LNCaP clone FGC (cell line): Measurements from ENCODE around the gene PROM2.

Experiments used
- DNase-seq: peaks from one replicate; pipeline ENCODE4 v3.0.0-alpha.2; 2011; ENCODE audit warnings: low read depth
- H3K4me3 ChIP-seq: 2 replicates; pipeline ENCODE4 v1.5.1; 2011; ENCODE audit warnings: mild to moderate bottlenecking, low read depth, low read length, control low read depth
- TF ChIP-seq, protein P1 (sequence below): IDR thresholded peaks from 2 replicates; pipeline ENCODE4 v1.5.1; 2012; ENCODE audit warnings: mild to moderate bottlenecking; ENCODE audit not compliant: control insufficient read depth, insufficient read depth; ENCODE audit errors: extremely low read depth

PROM2 gene

GRCh38 chr2:95307036-95307435 lies 32.8 kb downstream of the PROM2 start:
- no peak overlapping the region for H3K4me3 ChIP-seq
- TF ChIP-seq, protein P1, sequence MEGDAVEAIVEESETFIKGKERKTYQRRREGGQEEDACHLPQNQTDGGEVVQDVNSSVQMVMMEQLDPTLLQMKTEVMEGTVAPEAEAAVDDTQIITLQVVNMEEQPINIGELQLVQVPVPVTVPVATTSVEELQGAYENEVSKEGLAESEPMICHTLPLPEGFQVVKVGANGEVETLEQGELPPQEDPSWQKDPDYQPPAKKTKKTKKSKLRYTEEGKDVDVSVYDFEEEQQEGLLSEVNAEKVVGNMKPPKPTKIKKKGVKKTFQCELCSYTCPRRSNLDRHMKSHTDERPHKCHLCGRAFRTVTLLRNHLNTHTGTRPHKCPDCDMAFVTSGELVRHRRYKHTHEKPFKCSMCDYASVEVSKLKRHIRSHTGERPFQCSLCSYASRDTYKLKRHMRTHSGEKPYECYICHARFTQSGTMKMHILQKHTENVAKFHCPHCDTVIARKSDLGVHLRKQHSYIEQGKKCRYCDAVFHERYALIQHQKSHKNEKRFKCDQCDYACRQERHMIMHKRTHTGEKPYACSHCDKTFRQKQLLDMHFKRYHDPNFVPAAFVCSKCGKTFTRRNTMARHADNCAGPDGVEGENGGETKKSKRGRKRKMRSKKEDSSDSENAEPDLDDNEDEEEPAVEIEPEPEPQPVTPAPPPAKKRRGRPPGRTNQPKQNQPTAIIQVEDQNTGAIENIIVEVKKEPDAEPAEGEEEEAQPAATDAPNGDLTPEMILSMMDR: no peak
- DNase-seq: no peak

DNA sequence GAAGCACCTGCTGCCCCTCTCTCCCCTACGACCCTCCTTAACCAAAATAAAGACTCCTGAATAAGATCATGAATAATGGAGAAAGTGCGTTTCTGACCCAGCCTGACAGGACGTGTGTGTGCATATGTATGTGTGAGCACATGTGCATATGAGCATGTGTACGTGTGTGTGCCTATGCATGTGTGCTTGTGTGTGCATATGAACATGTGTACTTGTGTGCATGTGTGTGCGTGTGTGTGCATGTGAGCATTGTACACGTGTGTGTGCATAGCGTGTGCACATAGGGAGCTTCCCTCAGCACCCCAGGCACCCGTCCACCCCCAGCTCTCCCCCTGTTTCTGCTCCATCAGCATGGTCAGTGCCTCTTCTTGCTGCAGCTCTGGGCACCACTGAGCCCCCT lies 33.6 kb downstream of the PROM2 start:
- no peak for DNase-seq
- H3K4me3 ChIP-seq: no peak overlapping the region
- TF ChIP-seq, protein P1: no peak

- TF ChIP-seq, protein P1: no peak
- no peak overlapping the region for H3K4me3 ChIP-seq
- DNase-seq: no peak
Measured at GRCh38 chr2:95308426-95308990, 34.3 kb downstream of the PROM2 start.

DNA sequence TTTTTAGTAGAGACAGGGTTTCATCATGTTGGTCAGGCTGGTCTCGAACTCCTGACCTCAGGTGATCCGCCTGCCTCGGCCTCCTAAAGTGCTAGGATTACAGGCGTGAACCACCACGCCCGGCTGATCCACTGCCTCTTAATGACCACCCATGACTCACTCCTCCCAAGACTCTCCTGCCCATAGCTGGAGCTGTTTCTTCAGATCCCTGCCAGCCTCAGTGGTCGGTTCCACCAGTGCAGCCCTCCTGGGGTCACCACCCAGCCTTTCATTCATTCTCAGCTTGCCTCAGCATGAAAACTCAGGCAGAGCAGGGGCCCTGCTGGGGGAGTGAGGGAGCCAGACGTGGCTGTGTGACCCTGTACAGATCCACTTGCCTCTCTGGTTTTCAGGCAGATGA lies 35.4 kb downstream of the PROM2 start:
- TF ChIP-seq, protein P1: no peak
- no peak overlapping the region for H3K4me3 ChIP-seq
- no peak for DNase-seq

DNA sequence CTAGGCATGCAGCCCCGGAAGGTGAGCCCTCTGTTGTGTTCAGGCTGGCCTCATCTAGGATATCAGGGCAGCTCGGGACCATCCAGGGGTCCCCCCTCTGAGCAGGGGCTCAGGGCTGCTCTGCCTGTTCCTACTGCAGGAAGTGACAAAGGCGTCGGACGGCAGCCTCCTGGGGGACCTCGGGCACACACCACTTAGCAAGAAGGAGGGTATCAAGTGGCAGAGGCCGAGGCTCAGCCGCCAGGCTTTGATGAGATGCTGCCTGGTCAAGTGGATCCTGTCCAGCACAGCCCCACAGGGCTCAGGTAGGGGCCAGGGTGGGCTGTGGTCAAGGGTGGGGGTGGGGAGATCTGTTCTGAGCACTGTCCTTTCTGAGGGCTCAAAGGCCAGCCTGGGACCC lies 36.0 kb downstream of the PROM2 start:
- DNase-seq: no peak
- no peak overlapping the region for H3K4me3 ChIP-seq
- TF ChIP-seq, protein P1: no peak

DNA sequence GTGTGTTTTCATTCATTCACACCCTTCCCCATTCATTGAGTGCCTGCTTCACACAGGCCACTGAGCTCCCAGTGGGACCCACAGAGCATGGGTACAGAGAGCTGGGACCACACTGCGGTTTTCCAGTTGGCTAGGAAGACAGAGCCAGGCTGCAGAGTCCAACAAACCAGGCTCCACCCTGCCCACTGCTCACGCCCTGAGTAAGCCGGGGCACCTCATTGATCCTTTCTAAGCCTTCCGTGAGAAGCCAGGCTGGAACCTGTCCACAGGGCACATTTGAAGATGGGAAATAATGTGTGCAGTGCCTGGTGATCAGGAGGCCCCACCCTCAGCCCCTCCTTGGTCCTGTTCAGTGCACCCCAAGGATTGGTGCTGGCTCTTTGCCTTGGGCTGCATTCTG lies 36.4 kb downstream of the PROM2 start:
- DNase-seq: no peak
- no peak overlapping the region for H3K4me3 ChIP-seq
- TF ChIP-seq, protein P1: no peak

- no peak overlapping the region for H3K4me3 ChIP-seq
- no peak for DNase-seq
- TF ChIP-seq, protein P1: no peak
Measured at GRCh38 chr2:95311815-95312542, 37.7 kb downstream of the PROM2 start.
